Left lung (tissue), 10 donors: ENCODE measurements around the gene INPP5E. TPM values are rescaled to one million over a fixed set of nuclear protein-coding genes. Genes with fewer than 3 reads are reported as not detected.

Experiments
- ATAC-seq: fragments of 200-7000 bp; cut with Tn5 transposase; one replicate; pipeline ENCODE4 v1.9.1; 2020; ENCODE audit warnings: moderate library complexity
- DNase-seq, 4 donors: peaks; one replicate each; pipeline ENCODE4 v3.0.0-alpha.2; 2013 to 2020
- H3K27ac ChIP-seq, 2 donors: fragments of 200-600 bp; sonication (generic) in 1 of 2; one replicate each; pipeline versions ENCODE4 v1.5.0 to v1.8.0; 2020 to 2021
- H3K27me3 ChIP-seq, 2 donors: fragments of 200-600 bp; sonication (generic) in 1 of 2; one replicate each; pipeline versions ENCODE4 v1.5.0 to v1.8.0; 2020 to 2021
- H3K36me3 ChIP-seq, 2 donors: fragments of 200-600 bp; sonication (generic) in 1 of 2; one replicate each; pipeline versions ENCODE4 v1.5.0 to v1.8.0; 2020 to 2021
- H3K4me1 ChIP-seq, 2 donors: fragments of 200-600 bp; one replicate each; pipeline ENCODE4 v1.8.0; 2021
- H3K4me3 ChIP-seq, 2 donors: fragments of 200-600 bp; sonication (generic) in 1 of 2; one replicate each; pipeline versions ENCODE4 v1.5.0 to v1.8.0; 2020 to 2021; ENCODE audit warnings: mild to moderate bottlenecking in 1 of 2
- H3K9me3 ChIP-seq, 2 donors: fragments of 200-600 bp; sonication (generic) in 1 of 2; one replicate each; pipeline versions ENCODE4 v1.5.0 to v1.8.0; 2020 to 2021
- CTCF ChIP-seq, 2 donors: fragments of 200-600 bp; sonication (generic) in 1 of 2; IDR thresholded peaks; one replicate each; pipeline versions ENCODE4 v1.5.0 to v1.8.0; 2021; ENCODE audit warnings: antibody characterized with exemption in 2 of 2
- intact Hi-C, 2 donors: fragments of 100-400 bp; cut with DNase I; formaldehyde crosslinking; loops; one replicate each; pipeline versions ENCODE4 v1.11.2 to v1.14.2; 2022
- polyA plus RNA-seq, 6 donors: library from polyadenylated mRNA; unstranded; fragments of 120-200 nt; gene quantifications; one replicate each; pipeline ENCODE4 v1.2.1, GENCODE V29; 2013; ENCODE audit not compliant: insufficient read length in 6 of 6
- total RNA-seq, 2 donors: library from RNA; stranded (reverse); fragmentation: NEBNext Ultra II Directional; extraction: Animal tissue kit (Norgen Biotek cat#: 25700); gene quantifications; one replicate each; pipeline ENCODE4 v1.2.1, GENCODE V29; 2021
- donor health status: DM: no; HTN: yes; CAD: no.
- donor health status: DM: no; HTN: no; CAD: no.

INPP5E gene
- total and polyA plus RNA-seq, 8 donors = 11.4 to 19.8 (median 13.1) TPM

DNA sequence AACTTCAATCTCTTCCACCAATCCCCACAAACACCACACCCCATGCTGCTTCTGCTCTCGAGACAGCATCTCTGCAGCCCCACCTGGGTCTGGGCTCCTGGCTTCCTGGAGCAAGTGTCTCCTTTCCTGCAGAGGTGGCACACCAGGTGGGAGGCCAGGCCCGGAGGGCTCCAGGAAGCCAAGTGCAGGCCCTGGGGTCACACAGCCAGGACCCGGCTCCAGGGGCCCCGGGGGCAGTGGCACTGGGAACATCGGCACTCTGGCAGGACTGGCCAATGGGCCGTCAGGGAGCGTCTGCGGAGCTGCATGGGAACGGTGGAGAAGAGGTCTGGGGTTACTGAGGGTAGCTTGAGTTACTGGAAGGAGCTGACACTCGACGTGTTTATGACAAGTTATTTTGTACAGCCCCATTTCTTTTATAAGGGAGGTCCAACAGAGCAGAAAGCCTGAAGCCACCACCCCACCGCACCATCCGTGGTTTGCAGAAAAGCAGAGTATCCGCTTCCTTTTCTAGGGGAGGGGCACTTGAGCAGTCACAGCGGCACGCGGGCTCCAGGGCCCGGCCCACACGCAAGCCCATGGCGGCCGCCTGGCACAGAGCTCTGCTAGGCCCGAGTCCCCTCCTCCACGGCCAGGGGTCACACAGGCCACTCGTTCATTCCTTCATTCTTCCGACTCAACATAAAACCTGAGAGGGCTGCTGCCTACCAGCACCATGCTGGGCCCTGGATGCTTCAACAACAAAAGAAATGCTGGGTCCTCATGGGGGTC, 14.6 kb upstream of the INPP5E start:
- no peak overlapping the region for H3K4me3 ChIP-seq
- H3K36me3 ChIP-seq = peaks cover 0 to 100% of the 10 kb centered on the region in 2 donors
- no peaks in the 10 kb centered on the region for H3K4me1 ChIP-seq
- no peak for TF ChIP-seq CTCF (IDR thresholded peaks at IDR 0.05)
- H3K27me3 ChIP-seq = no peaks in the 10 kb centered on the region
- ATAC-seq = no peak
- intact Hi-C loops = no loop called here
- DNase-seq = no peak
- H3K27ac ChIP-seq = no peak overlapping the region
- no peaks in the 10 kb centered on the region for H3K9me3 ChIP-seq

DNA sequence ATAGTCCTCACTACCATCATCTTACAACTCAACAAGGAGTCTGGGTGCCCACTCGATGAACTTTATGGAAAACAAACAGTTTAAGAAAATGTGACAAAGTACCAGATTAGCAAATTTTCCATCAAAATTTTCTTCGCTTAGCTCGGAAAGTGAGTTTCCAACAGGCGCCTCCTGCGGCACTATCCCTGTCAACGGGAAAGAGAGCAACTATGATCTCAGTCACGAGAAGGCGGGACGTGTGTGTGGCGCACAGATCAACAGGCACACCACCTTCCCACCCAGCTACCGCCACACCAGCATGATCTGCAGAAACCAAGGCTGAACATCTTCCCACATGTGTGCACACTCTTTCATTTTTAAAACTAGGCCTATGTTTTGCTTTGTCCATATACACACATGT, 13.7 kb upstream of the INPP5E start:
- Histone ChIP-seq H3K27ac (no peak overlapping the region), H3K36me3 (peaks cover 0 to 98% of the 10 kb centered on the region in 2 donors), H3K27me3 (no peaks in the 10 kb centered on the region), H3K9me3 (no peaks in the 10 kb centered on the region), H3K4me1 (no peaks in the 10 kb centered on the region), H3K4me3 (no peak overlapping the region)
- intact Hi-C loops = no loop called here
- no peak for DNase-seq
- no peak for TF ChIP-seq CTCF (IDR thresholded peaks at IDR 0.05)
- no peak for ATAC-seq

DNA sequence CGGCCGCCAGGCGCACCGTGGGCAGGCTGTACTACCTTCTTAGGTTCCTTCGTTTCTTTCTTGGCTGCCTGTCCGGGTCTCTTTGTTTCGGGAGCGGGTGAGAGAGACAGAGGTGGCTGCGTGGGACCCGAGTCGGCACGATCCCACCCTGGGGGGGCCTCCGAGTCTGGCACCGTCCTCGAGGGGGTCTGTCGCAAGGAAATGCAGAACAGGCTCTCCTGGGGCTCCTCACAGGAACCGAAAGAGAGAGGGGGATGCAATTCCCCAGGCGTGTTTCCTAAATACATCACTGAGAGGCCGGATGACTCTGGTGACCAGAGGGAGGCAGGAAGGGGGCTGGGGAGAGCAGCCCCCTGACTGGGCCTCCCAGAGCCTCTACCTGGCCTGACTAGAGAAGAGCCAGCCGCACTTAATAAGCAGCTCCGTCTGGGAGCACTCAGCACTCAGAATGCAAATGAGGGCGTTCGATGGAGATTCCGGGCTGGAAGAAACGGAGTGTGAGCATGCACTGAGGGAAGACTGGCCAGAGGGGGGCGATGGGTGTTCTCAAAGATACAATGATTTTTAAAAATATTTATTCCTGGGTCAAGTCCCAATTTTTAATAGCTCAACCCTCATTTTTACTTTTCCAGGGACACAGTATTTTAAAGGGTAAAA, 11.7 kb upstream of the INPP5E start:
- H3K9me3 ChIP-seq = no peaks in the 10 kb centered on the region
- H3K4me3 ChIP-seq = no peak overlapping the region
- peaks cover 0 to 97% of the 10 kb centered on the region in 2 donors for H3K36me3 ChIP-seq
- H3K27ac ChIP-seq = no peak overlapping the region
- H3K27me3 ChIP-seq = no peaks in the 10 kb centered on the region
- DNase-seq (no peak), ATAC-seq (no peak)
- no peaks in the 10 kb centered on the region for H3K4me1 ChIP-seq
- TF ChIP-seq CTCF (IDR thresholded peaks at IDR 0.05) = no peak
- intact Hi-C loops = no loop called here

DNA sequence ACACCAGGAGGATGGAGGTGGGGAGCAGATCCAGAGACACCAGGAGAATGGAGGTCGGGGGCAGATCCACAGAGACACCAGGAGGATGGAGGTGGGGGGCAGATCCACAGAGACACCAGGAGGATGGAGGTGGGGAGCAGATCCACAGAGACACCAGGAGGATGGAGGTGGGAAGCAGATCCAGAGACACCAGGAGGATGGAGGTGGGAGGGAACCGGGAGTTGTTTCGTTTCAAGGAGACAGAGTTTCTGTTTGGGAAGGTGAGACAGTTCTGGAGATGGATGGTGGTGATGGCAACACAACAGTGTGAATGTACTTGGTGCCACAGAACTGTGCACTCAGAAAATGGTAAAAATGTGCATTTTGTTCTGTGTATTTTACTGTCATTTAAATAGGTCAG, 9.0 kb upstream of the INPP5E start:
- Histone ChIP-seq H3K36me3 (peaks cover 0 to 97% of the 10 kb centered on the region in 2 donors), H3K4me1 (no peaks in the 10 kb centered on the region), H3K4me3 (no peak overlapping the region), H3K27ac (no peak overlapping the region), H3K9me3 (no peaks in the 10 kb centered on the region), H3K27me3 (no peaks in the 10 kb centered on the region)
- DNase-seq (no peak), ATAC-seq (no peak)
- no peak for TF ChIP-seq CTCF (IDR thresholded peaks at IDR 0.05)
- intact Hi-C loops = no loop called here

DNA sequence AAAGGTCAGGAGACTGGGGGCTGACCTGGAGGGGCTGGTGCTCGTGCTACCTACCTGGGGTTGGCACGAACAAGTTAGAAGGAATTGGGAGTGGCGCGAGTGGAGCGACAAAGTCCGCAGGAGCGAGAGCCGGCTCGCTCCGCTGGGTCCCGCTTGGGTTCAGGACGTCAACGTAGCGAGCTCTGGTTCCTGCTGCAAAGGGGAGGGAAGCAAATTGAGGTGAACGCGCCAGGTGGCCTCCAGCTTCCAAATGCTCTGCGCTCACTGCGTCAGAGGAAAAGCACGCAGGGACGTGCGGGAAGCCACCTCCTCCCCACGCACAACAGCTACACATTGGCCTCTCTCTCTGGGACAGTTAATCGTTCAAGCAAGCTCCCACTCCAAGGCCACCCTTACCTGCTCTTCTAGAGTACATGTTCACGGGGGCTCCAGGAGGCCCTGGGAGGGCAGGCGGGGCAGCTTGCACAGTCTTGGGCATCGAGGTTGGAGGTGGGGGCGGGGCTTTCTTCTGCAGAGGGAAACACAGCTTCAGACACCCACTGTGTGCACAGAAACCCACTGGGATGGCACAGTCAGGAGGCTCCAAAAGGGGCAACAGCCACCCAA, 7.6 kb upstream of the INPP5E start:
- Histone ChIP-seq H3K9me3 (no peaks in the 10 kb centered on the region), H3K4me3 (no peak overlapping the region), H3K4me1 (no peaks in the 10 kb centered on the region), H3K27ac (no peak overlapping the region), H3K36me3 (peaks cover 0 to 97% of the 10 kb centered on the region in 2 donors), H3K27me3 (no peaks in the 10 kb centered on the region)
- ATAC-seq (no peak), DNase-seq (no peak)
- no peak for TF ChIP-seq CTCF (IDR thresholded peaks at IDR 0.05)
- intact Hi-C loops = no loop called here
